ENCODE measurements around the gene GM2A.
A peak's percentile ranks its signal among the peaks of the same experiment; 100 is the strongest.
"Not testable (repeated sequence)": the region's sequence is repeated elsewhere in the genome, so short reads cannot be mapped to it uniquely, and the experiment has no call there.

GM2A gene

GRCh38 chr5:151228986-151229385, 24.0 kb upstream of the GM2A start:
- DNase-seq: no peak

GRCh38 chr5:151230048-151230680, 22.8 kb upstream of the GM2A start:
- no peak for DNase-seq

- no peak for DNase-seq
These were observed 21.6 kb upstream of the GM2A start for GRCh38 chr5:151231359-151231758.

DNA sequence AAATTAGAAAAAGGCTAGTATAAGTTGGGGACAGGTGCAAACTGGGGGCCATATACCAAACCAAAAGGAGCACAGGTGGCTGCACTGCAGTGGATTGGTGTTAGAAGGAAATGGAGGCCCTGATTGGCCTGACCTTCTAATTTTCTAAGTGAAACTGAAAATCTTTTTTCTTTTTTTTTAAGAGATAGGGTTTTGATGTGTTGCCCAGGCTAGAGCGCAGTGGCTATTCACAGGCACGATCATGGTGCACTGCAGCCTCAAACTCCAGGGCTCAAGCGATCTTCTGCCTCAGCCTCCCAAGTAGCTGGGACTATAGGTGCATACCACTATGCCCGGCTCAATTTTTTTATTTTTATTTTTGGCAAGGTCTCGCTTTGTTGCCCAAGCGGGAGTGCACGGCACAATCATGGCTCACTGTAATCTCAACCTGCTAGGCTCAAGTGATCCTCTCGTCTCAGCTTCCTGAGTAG, 19.3 kb upstream of the GM2A start:
- no peak for DNase-seq

DNA sequence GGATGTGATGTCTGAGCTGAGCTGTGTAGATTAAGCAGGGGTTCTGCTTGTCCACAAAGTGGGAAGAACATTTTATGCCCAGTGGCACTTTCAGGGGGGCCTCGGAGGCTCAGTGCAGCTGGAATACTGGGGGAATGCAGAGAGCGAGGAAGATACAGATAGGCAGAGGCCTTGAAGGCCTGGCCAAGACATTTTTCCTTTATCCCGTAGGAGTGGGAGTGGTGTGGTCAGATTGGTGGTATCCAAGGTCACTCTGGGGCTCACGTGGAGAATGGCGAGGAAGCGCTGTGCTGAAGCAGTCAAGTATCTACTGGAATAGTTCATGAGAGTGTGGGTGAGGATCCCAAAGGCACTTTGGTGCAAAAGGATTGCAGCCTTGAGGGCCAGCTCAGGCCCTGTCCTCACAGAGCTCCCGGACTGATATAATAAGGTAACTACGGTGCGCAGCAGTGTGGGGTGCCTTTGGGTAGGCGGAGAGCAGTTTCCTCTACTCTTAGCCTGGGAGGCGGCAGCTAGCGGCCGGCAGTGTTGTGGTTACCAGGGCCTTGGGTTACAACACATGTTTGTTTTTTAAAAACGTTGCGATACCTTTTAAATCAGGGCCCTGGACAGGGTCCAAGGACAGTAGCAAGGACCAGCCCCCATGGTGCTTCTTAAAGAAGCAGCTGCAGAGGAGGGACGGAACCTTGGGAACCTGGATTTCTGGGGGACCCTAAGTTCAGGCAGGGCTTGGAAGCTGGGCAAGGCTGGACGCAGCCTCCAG, 18.3 kb upstream of the GM2A start:
- DNase-seq: peak in 1 of 2 experiments; percentile 51

DNA sequence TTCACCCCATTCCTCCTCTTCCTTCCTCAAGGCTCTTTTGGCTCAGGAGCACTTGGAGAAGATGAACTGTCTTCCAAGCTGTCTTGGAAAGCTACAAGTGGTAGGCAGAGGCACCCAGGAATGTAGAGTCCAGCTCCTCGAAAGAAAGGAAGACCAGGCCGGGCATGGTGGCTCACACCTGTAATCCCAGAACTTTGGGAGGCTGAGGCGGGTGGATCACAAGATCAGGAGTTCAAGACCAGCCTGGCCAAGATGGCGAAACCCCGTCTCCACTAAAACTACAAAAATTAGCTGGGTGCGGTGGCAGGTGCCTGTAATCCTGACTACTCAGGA, 17.8 kb upstream of the GM2A start:
- DNase-seq: not testable (repeated sequence)

- DNase-seq: no peak
These were observed 16.1 kb upstream of the GM2A start for GRCh38 chr5:151236888-151237287.

GRCh38 chr5:151237685-151238084, 15.3 kb upstream of the GM2A start:
- no peak for DNase-seq

GRCh38 chr5:151238303-151238741, 14.7 kb upstream of the GM2A start:
- DNase-seq: peak in 1 of 2 experiments; percentile 35

GRCh38 chr5:151239237-151239861, 13.6 kb upstream of the GM2A start:
- peak; percentile 76 to 80 for DNase-seq

- not testable (repeated sequence) for DNase-seq
These were observed 12.6 kb upstream of the GM2A start for GRCh38 chr5:151240268-151240835.

GRCh38 chr5:151240924-151241635, 11.9 kb upstream of the GM2A start:
- no peak for DNase-seq

DNA sequence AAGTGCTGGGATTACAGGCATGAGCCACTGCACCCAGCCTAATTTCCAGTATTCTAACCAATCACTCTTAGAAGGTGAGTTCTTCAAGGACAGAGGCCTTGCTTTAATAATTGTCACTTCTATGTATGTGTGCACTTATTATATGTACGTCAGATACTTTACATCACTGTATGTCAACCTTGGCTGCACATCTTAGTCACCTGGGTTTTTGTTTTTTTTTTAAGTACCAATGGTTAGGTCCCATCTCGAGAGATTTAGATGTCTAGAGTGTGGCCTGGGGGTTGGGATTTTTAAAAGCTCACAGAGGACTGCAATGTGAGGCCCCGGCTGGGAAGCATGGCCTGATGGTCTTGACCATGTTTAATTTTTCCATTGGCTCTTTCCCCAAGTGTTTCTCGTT, 9.9 kb upstream of the GM2A start:
- DNase-seq: no peak

GRCh38 chr5:151243564-151243963, 9.4 kb upstream of the GM2A start:
- peak; percentile 53 to 61 for DNase-seq

GRCh38 chr5:151244206-151244605, 8.8 kb upstream of the GM2A start:
- no peak for DNase-seq

DNA sequence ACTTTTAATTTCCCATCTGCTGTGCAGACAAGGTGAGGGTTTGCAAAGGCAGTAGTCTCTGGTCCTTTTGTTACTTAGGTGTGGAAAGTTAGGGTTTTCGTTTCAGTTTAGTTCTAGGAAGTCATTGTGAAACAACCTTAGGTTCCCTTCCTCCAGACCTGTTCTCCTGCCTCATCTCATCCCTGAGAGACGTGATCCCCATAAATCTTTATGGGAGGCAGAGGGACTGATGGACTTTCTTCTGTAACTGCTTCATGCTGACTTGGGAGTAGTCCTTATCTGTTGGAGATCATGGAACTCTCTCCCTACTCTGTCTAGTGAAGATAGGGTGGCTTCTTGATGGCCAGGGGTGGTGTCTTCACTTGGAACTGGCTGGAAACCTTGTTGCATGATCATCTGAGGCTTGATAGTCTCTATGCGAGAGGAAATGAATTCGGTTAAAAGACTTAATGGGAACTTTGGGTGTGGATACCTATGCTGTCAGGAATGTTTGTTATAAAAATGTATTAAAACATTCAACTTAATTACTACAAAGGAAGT, 7.2 kb upstream of the GM2A start:
- DNase-seq: no peak

- DNase-seq: no peak
These were observed 4.3 kb upstream of the GM2A start for GRCh38 chr5:151248651-151249050.

DNA sequence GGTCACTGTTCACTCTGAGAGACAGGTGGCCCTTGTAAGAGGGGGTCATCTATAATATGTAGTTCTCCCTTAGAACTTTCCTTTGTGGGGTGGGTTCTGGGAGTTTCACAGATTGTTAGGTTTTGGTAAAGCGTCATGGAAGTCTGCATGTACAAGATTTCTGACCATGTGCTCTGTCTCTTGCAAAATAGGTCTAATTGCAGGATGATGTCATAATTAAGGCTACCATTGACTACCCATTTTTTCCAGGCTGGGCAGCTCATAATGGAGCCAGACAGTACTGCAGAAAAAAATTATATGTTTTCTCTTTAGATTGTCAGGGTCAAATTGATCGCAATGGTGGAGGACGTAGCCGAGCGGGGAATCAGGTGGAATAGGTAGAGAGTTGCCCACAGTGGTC, 3.7 kb upstream of the GM2A start:
- no peak for DNase-seq

DNA sequence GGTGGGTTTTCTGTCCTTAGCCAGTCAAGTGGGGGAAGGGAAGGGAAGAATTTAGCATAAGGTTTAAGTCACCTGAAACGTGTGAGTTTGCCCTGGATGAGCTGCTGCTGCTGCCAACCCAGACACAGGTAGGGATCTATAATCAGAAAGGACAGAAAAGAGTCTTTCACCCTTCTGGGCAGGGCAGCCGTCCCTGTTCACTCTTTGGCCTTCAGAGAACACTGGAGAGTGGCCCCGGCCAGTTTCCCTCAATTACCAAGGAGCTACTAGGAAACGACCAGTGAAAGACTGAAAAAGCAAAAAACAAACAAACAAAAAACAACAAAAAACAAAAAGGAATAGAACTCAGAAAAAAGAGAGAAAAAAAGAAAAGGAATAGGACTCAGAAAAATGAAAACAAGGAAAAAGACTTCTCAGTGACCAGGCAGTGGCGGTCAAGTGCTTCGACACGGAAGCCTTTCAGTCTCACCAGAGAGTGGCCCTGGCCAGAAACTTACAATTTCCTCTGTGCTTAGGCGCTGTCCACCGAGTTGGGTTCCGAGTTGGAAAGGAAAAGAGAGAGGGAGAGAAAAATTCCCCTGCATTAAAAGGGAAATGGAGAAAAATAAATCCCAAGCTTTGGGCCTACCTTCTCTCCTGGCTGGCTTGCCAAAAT, 2.5 kb upstream of the GM2A start:
- DNase-seq: no peak

GRCh38 chr5:151251001-151251551, 1.9 kb upstream of the GM2A start:
- peak; percentile 49 to 51 for DNase-seq

- DNase-seq: no peak
These were observed 1.4 kb upstream of the GM2A start for GRCh38 chr5:151251621-151252020.

GRCh38 chr5:151253605-151253950, 593 bp downstream of the GM2A start:
- no peak for DNase-seq
